HCT116 (cell line): ENCODE results near the gene FOXB2. TPM values are rescaled to one million over a fixed set of nuclear protein-coding genes. Genes with fewer than 3 reads are reported as not detected.

Experiments used
- ATAC-seq: fragments of 200-7000 bp; cut with Tn5 transposase; 2 replicates; pipeline ENCODE4 v1.9.1; 2020; ENCODE audit warnings: mild to moderate bottlenecking, moderate library complexity
- BruUV-seq: library from RNA; stranded (reverse); fragments of 400-500 nt; replicated peaks from 2 replicates; lab custom pipeline; 2021; lab: Mats Ljungman, UMichigan
- CTCF ChIA-PET: fragments of 300-600 bp; sonication (Branson Sonifier 250); formaldehyde crosslinking; loops from one replicate; lab custom pipeline; 2021; ENCODE audit warnings: antibody characterized with exemption; lab: Charles Lee
- POLR2A ChIA-PET: fragments of 300-600, 350-600 bp; sonication (Branson Sonifier 250); formaldehyde crosslinking; loops from one replicate; lab custom pipeline; 2021; ENCODE audit warnings: antibody characterized with exemption; lab: Charles Lee
- RAD21 ChIA-PET, 2 experiments: fragments of 300-600 bp; sonication (Branson Sonifier 250); formaldehyde crosslinking; loops; one replicate each; lab custom pipeline; 2023; ENCODE audit warnings: low total read pairs in 2 of 2; ENCODE audit not compliant: uncharacterized antibody in 2 of 2, unreplicated experiment in 2 of 2, low non-redundant PET in 1 of 2; lab: Charles Lee
- DNase-seq: peaks from one replicate; pipeline ENCODE4 v3.0.0-alpha.2; 2010; ENCODE audit warnings: low read depth, low spot score
- H2AFZ ChIP-seq: fragments of 200-600 bp; shearing (Covaris generic), sonication (generic); 2 replicates; pipeline ENCODE4 v1.6.1; 2017; ENCODE audit warnings: low read depth, mixed run types, mixed read lengths, antibody characterized with exemption, low read length; ENCODE audit not compliant: poor library complexity, severe bottlenecking
- H3K27ac ChIP-seq: 2 replicates; pipeline ENCODE4 v1.5.1; 2012; ENCODE audit warnings: low read depth, low read length
- H3K27me3 ChIP-seq: fragments of 200-600 bp; sonication (generic); 2 replicates; pipeline ENCODE4 v1.6.1; 2016; ENCODE audit warnings: mixed run types, low read length, mixed read lengths; ENCODE audit not compliant: insufficient read depth
- H3K36me3 ChIP-seq, 2 experiments: fragments of 200-500 bp in 1 of 2; fragments of 200-600 bp in 1 of 2; sonication (Bioruptor generic) in 1 of 2; sonication (generic) in 1 of 2; 2 replicates each; pipeline versions ENCODE4 v1.5.1 to v1.6.1; 2014 to 2016; ENCODE audit warnings: low read length in 2 of 2, inconsistent platforms in 1 of 2, mixed read lengths in 1 of 2, mixed run types in 1 of 2; ENCODE audit not compliant: insufficient read depth in 2 of 2, control insufficient read depth in 1 of 2
- H3K4me1 ChIP-seq, 2 experiments: fragments of 200-600 bp in 1 of 2; sonication (generic) in 1 of 2; 2 replicates each; pipeline versions ENCODE4 v1.5.1 to v1.6.1; 2012 to 2017; ENCODE audit warnings: low read length in 2 of 2, inconsistent platforms in 1 of 2, mild to moderate bottlenecking in 1 of 2, mixed read lengths in 1 of 2, mixed run types in 1 of 2, moderate library complexity in 1 of 2; ENCODE audit not compliant: insufficient read depth in 2 of 2, control insufficient read depth in 1 of 2
- H3K4me2 ChIP-seq: fragments of 200-600 bp; sonication (generic); 2 replicates; pipeline ENCODE4 v1.6.1; 2017; ENCODE audit warnings: mixed run types, low read length, mixed read lengths
- H3K4me3 ChIP-seq, 2 experiments: fragments of 200-600 bp in 1 of 2; sonication (generic) in 1 of 2; replicated peaks in 1 of 2; 2 replicates each; pipeline ENCODE4 v1.5.1; 2011 to 2016; ENCODE audit warnings: low read length in 2 of 2, control low read depth in 1 of 2, low read depth in 1 of 2, mild to moderate bottlenecking in 1 of 2, mixed read lengths in 1 of 2, mixed run types in 1 of 2
- H3K79me2 ChIP-seq: fragments of 200-600 bp; sonication (generic); 2 replicates; pipeline ENCODE4 v1.6.1; 2017; ENCODE audit warnings: mild to moderate bottlenecking, mixed run types, low read length, moderate library complexity, mixed read lengths; ENCODE audit not compliant: insufficient read depth
- H3K9ac ChIP-seq: fragments of 200-600 bp; sonication (generic); 2 replicates; pipeline ENCODE4 v1.6.1; 2016; ENCODE audit warnings: low read length, mixed read lengths
- H3K9me2 ChIP-seq: fragments of 200-600 bp; sonication (generic), shearing (Covaris generic); 2 replicates; pipeline ENCODE4 v1.6.1; 2017; ENCODE audit warnings: mixed run types, mild to moderate bottlenecking, moderate library complexity; ENCODE audit not compliant: insufficient read depth
- H3K9me3 ChIP-seq, 2 experiments: fragments of 200-500 bp in 1 of 2; fragments of 200-600 bp in 1 of 2; sonication (Bioruptor generic) in 1 of 2; sonication (generic) in 1 of 2; 2 replicates each; pipeline ENCODE4 v1.6.1; 2014 to 2017; ENCODE audit warnings: low read length in 2 of 2, mixed read lengths in 2 of 2, inconsistent platforms in 1 of 2, low read depth in 1 of 2, mild to moderate bottlenecking in 1 of 2, mixed run types in 1 of 2, moderate library complexity in 1 of 2; ENCODE audit not compliant: control insufficient read depth in 1 of 2, insufficient read depth in 1 of 2
- H4K20me1 ChIP-seq: fragments of 200-600 bp; sonication (generic), shearing (Covaris generic); 2 replicates; pipeline ENCODE4 v1.6.1; 2017; ENCODE audit warnings: mixed run types, mild to moderate bottlenecking, moderate library complexity; ENCODE audit not compliant: insufficient read depth
- EGR1 ChIP-seq: IDR thresholded peaks from 2 replicates; pipeline ENCODE4 v1.6.1; 2012; ENCODE audit warnings: low read depth
- JUND ChIP-seq: IDR thresholded peaks from 2 replicates; pipeline ENCODE4 v1.6.1; 2012
- SP1 ChIP-seq: IDR thresholded peaks from 2 replicates; pipeline ENCODE4 v1.6.1; 2012; ENCODE audit warnings: low read depth
- SRF ChIP-seq: IDR thresholded peaks from 2 replicates; pipeline ENCODE4 v1.6.1; 2012; ENCODE audit warnings: low read depth
- ZNF274 ChIP-seq: fragments of 200-500 bp; sonication (Bioruptor generic); IDR thresholded peaks from 2 replicates; pipeline ENCODE4 v1.6.1; 2014; ENCODE audit warnings: mild to moderate bottlenecking, low read depth, low read length, inconsistent platforms
- intact Hi-C: fragments of 100-400 bp; cut with micrococcal nuclease; formaldehyde crosslinking; loops from 2 replicates; pipeline ENCODE4 v1.10.0; 2022
- total RNA-seq: library from RNA; stranded (reverse); gene quantifications from one replicate; pipeline ENCODE4 v1.2.1, GENCODE V29; 2021; ENCODE audit not compliant: unreplicated experiment
- TF ChIP-seq, protein P1 (sequence below), 3 experiments: fragments of 200-600 bp in 1 of 3; sonication (generic) in 1 of 3; IDR thresholded peaks in 2 of 3; conservative IDR thresholded peaks in 1 of 3; 2 replicates each; pipeline ENCODE4 v1.5.1; 2012 to 2017; ENCODE audit warnings: low read depth in 2 of 3, low read length in 2 of 3, antibody characterized with exemption in 1 of 3, borderline replicate concordance in 1 of 3, control low read depth in 1 of 3, mild to moderate bottlenecking in 1 of 3, mixed read lengths in 1 of 3, mixed run types in 1 of 3, moderate library complexity in 1 of 3; ENCODE audit not compliant: insufficient read depth in 1 of 3
- TF ChIP-seq, protein P2 (sequence below): IDR thresholded peaks from 2 replicates; pipeline ENCODE4 v1.6.1; 2012; ENCODE audit warnings: low read depth

FOXB2 gene
- total RNA-seq, 1 experiment from 2014 or later = not detected

- TF ChIP-seq, protein P1, sequence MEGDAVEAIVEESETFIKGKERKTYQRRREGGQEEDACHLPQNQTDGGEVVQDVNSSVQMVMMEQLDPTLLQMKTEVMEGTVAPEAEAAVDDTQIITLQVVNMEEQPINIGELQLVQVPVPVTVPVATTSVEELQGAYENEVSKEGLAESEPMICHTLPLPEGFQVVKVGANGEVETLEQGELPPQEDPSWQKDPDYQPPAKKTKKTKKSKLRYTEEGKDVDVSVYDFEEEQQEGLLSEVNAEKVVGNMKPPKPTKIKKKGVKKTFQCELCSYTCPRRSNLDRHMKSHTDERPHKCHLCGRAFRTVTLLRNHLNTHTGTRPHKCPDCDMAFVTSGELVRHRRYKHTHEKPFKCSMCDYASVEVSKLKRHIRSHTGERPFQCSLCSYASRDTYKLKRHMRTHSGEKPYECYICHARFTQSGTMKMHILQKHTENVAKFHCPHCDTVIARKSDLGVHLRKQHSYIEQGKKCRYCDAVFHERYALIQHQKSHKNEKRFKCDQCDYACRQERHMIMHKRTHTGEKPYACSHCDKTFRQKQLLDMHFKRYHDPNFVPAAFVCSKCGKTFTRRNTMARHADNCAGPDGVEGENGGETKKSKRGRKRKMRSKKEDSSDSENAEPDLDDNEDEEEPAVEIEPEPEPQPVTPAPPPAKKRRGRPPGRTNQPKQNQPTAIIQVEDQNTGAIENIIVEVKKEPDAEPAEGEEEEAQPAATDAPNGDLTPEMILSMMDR (IDR thresholded peaks at IDR 0.05 in 2 of 3, conservative IDR thresholded peaks at IDR 0.05 in 1 of 3; ENCODE audit: borderline replicate concordance in 1 of 3, insufficient read depth in 1 of 3, low read depth in 2 of 3, low read length in 2 of 3) = no peak
- TF ChIP-seq SRF (no peak), JUND (no peak), SP1 (no peak), ZNF274 (no peak)
- TF ChIP-seq, protein P2, sequence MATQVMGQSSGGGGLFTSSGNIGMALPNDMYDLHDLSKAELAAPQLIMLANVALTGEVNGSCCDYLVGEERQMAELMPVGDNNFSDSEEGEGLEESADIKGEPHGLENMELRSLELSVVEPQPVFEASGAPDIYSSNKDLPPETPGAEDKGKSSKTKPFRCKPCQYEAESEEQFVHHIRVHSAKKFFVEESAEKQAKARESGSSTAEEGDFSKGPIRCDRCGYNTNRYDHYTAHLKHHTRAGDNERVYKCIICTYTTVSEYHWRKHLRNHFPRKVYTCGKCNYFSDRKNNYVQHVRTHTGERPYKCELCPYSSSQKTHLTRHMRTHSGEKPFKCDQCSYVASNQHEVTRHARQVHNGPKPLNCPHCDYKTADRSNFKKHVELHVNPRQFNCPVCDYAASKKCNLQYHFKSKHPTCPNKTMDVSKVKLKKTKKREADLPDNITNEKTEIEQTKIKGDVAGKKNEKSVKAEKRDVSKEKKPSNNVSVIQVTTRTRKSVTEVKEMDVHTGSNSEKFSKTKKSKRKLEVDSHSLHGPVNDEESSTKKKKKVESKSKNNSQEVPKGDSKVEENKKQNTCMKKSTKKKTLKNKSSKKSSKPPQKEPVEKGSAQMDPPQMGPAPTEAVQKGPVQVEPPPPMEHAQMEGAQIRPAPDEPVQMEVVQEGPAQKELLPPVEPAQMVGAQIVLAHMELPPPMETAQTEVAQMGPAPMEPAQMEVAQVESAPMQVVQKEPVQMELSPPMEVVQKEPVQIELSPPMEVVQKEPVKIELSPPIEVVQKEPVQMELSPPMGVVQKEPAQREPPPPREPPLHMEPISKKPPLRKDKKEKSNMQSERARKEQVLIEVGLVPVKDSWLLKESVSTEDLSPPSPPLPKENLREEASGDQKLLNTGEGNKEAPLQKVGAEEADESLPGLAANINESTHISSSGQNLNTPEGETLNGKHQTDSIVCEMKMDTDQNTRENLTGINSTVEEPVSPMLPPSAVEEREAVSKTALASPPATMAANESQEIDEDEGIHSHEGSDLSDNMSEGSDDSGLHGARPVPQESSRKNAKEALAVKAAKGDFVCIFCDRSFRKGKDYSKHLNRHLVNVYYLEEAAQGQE = no peak
Measured at GRCh38 chr9:77022783-77023440, 3.5 kb downstream of the FOXB2 start (continued).

- Histone ChIP-seq H3K9me2 (no peaks in the 10 kb centered on the region), H3K9ac (no peak overlapping the region), H3K4me2 (no peak overlapping the region), H3K4me3 (no peak overlapping the region), H3K27me3 (no peaks in the 10 kb centered on the region), H3K36me3 (no peaks in the 10 kb centered on the region), H2AFZ (no peak overlapping the region), H4K20me1 (no peaks in the 10 kb centered on the region), H3K79me2 (no peaks in the 10 kb centered on the region), H3K27ac (no peak overlapping the region), H3K9me3 (no peaks in the 10 kb centered on the region), H3K4me1 (no peaks in the 10 kb centered on the region)
- CTCF ChIA-PET = no interaction called here
- POLR2A ChIA-PET = no interaction called here
- DNase-seq (no peak), ATAC-seq (no peak)
- BruUV-seq = no TSS peak
- no peak for TF ChIP-seq EGR1
- intact Hi-C loops = no loop called here
- RAD21 ChIA-PET = no interaction called here
Measured at GRCh38 chr9:77023726-77024125, 4.3 kb downstream of the FOXB2 start.
